A549 (cell line): Measurements from ENCODE around the gene ZNF506.

Experiments used
- BHLHE40 ChIP-seq: IDR thresholded peaks from 2 replicates; pipeline ENCODE4 v1.6.1; 2012; ENCODE audit warnings: low read depth, low read length, inconsistent platforms
- CEBPB ChIP-seq, 2 experiments: fragments of >200 bp in 1 of 2; sonication (Bioruptor Twin) in 1 of 2; formaldehyde crosslinking in 1 of 2; IDR thresholded peaks; 2 replicates each; pipeline ENCODE4 v1.6.1; 2012 to 2016
- EP300 ChIP-seq, 2 experiments: fragments of >200 bp; sonication (Bioruptor Twin); formaldehyde crosslinking; IDR thresholded peaks; 2 replicates in 1 of 2; 3 replicates in 1 of 2; pipeline ENCODE4 v1.6.1; 2016 to 2017
- HDAC2 ChIP-seq: fragments of 200-600 bp; sonication (generic); IDR thresholded peaks from 2 replicates; pipeline ENCODE4 v1.6.1; 2016
- JUNB ChIP-seq: fragments of >200 bp; sonication (Bioruptor Twin); formaldehyde crosslinking; IDR thresholded peaks from 2 replicates; pipeline ENCODE4 v1.6.1; 2016
- MAFK ChIP-seq: fragments of 450-650 bp; IDR thresholded peaks from 2 replicates; pipeline ENCODE4 v1.6.1; 2014; ENCODE audit not compliant: partially characterized antibody
- NFE2L2 ChIP-seq: fragments of 150-350 bp; conservative IDR thresholded peaks from 2 replicates; pipeline ENCODE4 v1.6.1; 2014; ENCODE audit warnings: low read length
- POLR2A ChIP-seq: IDR thresholded peaks from 2 replicates; pipeline ENCODE4 v1.6.1; 2012; ENCODE audit warnings: mild to moderate bottlenecking, low read length
- RCOR1 ChIP-seq: fragments of 150-350 bp; IDR thresholded peaks from 2 replicates; pipeline ENCODE4 v1.6.1; 2014; ENCODE audit warnings: antibody characterized with exemption, low read length, low read depth
- RFX5 ChIP-seq: fragments of 450-650 bp; IDR thresholded peaks from 2 replicates; pipeline ENCODE4 v1.7.1; 2014; ENCODE audit warnings: antibody characterized with exemption, mild to moderate bottlenecking, moderate library complexity
- ZSCAN20 ChIP-seq: fragments of 250-450 bp; sonication (Bioruptor Pico); IDR thresholded peaks from 2 replicates; pipeline ENCODE4 v1.8.0; 2022; ENCODE audit warnings: mild to moderate bottlenecking, moderate library complexity
- TF ChIP-seq, protein P1 (sequence below): fragments of >200 bp; sonication (Bioruptor Twin); formaldehyde crosslinking; IDR thresholded peaks from 3 replicates; pipeline ENCODE4 v1.5.1; 2016
- TF ChIP-seq, protein P2 (sequence below): IDR thresholded peaks from 2 replicates; pipeline ENCODE4 v1.6.1; 2012

DNA sequence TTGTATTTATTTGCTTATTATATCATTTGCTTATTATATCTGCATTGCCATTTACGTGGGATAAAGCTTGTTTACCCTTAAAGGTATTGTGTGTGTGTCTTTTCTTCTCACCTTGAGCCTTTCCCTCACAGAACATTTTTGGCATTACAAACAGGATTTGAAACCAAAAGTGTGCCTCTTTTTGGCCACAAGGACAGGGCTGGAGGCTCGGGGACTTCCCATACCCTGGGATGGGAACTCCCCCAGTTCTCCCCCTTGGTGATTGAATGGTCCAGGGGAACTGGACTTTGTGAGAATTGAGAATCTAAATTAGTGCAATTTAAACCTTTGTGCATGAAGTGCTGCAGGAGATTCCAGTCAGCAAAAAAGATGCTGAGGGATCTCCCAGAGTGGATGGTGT, 2.4 kb upstream of the ZNF506 start:
- TF ChIP-seq JUNB (no peak), POLR2A (no peak), BHLHE40 (no peak), RCOR1 (no peak), HDAC2 (no peak), NFE2L2 (no peak), EP300 (IDR thresholded peaks at IDR 0.05) (no peak), CEBPB (IDR thresholded peaks at IDR 0.05) (no peak), MAFK (no peak), ZSCAN20 (CRISPR knock-in tag) (no peak), RFX5 (no peak)
- TF ChIP-seq, protein P1, sequence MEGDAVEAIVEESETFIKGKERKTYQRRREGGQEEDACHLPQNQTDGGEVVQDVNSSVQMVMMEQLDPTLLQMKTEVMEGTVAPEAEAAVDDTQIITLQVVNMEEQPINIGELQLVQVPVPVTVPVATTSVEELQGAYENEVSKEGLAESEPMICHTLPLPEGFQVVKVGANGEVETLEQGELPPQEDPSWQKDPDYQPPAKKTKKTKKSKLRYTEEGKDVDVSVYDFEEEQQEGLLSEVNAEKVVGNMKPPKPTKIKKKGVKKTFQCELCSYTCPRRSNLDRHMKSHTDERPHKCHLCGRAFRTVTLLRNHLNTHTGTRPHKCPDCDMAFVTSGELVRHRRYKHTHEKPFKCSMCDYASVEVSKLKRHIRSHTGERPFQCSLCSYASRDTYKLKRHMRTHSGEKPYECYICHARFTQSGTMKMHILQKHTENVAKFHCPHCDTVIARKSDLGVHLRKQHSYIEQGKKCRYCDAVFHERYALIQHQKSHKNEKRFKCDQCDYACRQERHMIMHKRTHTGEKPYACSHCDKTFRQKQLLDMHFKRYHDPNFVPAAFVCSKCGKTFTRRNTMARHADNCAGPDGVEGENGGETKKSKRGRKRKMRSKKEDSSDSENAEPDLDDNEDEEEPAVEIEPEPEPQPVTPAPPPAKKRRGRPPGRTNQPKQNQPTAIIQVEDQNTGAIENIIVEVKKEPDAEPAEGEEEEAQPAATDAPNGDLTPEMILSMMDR, result no peak
- TF ChIP-seq, protein P2, sequence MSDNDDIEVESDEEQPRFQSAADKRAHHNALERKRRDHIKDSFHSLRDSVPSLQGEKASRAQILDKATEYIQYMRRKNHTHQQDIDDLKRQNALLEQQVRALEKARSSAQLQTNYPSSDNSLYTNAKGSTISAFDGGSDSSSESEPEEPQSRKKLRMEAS, result no peak
